Kidney epithelial cell (primary cell): Measurements from ENCODE around the gene PPM1L. TPM values are rescaled to one million over a fixed set of nuclear protein-coding genes. Genes with fewer than 3 reads are reported as not detected.

ENCODE experiments used
- DNase-seq: peaks from one replicate; pipeline ENCODE4 v3.0.0-alpha.2; 2010; ENCODE audit warnings: low read depth
- H3K27me3 ChIP-seq: 2 replicates; pipeline ENCODE4 v1.6.0; 2011; ENCODE audit warnings: low read length; ENCODE audit not compliant: control insufficient read depth, insufficient read depth
- H3K36me3 ChIP-seq: 2 replicates; pipeline ENCODE4 v1.5.1; 2011; ENCODE audit warnings: low read length; ENCODE audit not compliant: control insufficient read depth, insufficient read depth
- H3K4me3 ChIP-seq: 2 replicates; pipeline ENCODE4 v1.5.1; 2011; ENCODE audit warnings: low read depth, mild to moderate bottlenecking, control low read depth, low read length
- total RNA-seq: library from RNA; depleted of rRNA; stranded (reverse); fragments of >200 nt; gene quantifications from 2 replicates; pipeline ENCODE4 v1.2.3, GENCODE V29; 2015
- TF ChIP-seq, protein P1 (sequence below): IDR thresholded peaks from 2 replicates; pipeline ENCODE4 v1.5.1; 2011; ENCODE audit warnings: mild to moderate bottlenecking, moderate library complexity, low read length, control low read depth, inconsistent platforms; ENCODE audit not compliant: insufficient read depth, poor library complexity, severe bottlenecking

The PPM1L gene
- total RNA-seq, 1 donor from 2014 or later = 11.1 TPM

DNA sequence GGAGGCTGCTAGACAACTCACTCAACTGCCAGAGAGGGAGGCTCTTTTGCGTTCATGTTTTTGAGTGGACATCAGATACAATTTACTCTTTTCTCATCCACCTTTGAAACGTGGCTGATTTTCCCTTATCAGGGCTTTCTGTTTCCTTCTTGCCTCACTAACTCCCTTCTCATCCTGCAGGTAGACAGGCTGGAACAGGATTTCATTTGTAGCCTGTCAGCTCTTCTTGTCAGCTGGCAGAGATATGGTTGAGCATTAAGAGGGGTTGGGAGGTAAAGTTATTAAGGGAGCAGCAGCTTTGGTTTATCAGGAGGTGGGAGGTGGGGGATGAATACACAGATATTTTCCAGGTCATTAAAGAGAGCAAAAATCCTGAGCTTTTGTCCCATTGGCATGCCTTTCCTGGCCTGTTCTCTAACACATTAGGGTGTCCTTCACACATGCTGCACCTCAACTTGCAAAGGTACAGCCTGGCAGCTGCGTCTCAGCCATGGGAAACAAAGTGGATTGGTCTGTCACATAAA lies 73.5 kb downstream of the PPM1L start:
- Histone ChIP-seq H3K27me3 (no peaks in the 10 kb centered on the region), H3K4me3 (no peak overlapping the region), H3K36me3 (no peaks in the 10 kb centered on the region)
- TF ChIP-seq, protein P1, sequence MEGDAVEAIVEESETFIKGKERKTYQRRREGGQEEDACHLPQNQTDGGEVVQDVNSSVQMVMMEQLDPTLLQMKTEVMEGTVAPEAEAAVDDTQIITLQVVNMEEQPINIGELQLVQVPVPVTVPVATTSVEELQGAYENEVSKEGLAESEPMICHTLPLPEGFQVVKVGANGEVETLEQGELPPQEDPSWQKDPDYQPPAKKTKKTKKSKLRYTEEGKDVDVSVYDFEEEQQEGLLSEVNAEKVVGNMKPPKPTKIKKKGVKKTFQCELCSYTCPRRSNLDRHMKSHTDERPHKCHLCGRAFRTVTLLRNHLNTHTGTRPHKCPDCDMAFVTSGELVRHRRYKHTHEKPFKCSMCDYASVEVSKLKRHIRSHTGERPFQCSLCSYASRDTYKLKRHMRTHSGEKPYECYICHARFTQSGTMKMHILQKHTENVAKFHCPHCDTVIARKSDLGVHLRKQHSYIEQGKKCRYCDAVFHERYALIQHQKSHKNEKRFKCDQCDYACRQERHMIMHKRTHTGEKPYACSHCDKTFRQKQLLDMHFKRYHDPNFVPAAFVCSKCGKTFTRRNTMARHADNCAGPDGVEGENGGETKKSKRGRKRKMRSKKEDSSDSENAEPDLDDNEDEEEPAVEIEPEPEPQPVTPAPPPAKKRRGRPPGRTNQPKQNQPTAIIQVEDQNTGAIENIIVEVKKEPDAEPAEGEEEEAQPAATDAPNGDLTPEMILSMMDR = no peak
- no peak for DNase-seq

DNA sequence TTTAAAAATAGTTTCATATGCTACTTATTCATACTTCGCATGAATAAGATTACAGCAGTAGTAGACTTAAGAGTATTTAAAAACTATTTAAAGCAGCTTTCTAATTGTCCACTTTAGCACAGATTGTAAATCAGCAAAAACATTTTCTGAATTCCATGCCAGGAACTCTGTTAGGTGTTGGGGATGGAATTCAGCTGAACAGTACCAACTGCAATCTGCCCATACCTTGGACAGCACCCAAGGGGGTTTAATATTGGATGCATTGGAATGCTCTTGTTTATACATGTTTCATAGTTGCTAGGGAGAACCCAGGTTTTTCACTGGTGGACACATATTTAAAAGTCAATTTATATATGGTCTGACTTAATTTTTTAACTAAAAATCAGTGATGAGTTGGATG lies 74.8 kb downstream of the PPM1L start:
- H3K36me3 ChIP-seq = no peaks in the 10 kb centered on the region
- no peak for DNase-seq
- no peak overlapping the region for H3K4me3 ChIP-seq
- no peaks in the 10 kb centered on the region for H3K27me3 ChIP-seq
- TF ChIP-seq, protein P1 = no peak

DNA sequence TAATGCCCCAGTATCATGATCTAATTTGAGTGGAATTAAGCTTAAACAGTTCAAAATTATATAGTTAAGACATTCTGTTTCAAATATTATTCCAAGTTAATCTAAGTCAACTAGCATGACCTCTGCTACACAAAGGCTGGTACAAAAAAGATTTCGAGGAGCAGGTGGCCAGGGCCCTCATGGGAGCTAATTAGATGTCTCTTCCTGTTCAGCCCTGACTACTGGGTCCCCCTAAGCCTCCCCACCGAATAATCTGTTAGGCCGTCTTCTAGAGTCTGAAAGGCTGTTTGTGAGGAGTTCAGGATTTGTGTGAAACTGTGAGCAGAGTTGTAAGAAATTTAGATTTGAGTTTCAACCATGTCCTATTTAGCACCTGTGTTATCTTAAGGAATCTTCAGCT lies 75.4 kb downstream of the PPM1L start:
- TF ChIP-seq, protein P1 = no peak
- no peak overlapping the region for H3K4me3 ChIP-seq

DNA sequence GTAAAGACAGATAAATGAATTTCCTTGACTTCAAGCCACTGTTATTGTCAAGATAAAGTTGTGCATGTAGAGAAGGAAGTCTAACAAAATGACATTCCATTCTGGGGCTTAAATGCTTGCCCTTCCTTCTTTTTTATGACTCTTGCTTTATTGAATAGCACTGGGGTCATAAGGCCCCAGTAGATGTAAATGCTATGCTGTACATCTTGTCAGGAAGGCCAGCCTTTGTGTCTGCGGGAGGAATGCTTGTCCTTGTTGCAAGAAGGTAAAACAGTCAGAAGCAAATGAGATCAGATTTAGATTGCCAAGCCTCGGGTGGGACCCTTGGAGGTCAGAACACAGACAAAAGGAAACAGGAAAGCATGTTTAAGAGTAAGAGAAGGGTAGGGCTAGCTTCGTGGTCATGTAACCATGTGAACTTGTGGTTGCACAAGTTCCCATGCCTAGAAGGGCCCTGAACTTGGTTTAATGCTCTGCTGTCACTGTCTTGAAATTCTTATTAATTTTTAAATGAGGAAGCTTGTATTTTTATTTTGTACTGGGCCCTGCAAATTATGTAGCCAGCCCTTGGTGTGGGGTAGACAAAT lies 81.5 kb downstream of the PPM1L start:
- Histone ChIP-seq H3K27me3 (no peaks in the 10 kb centered on the region), H3K36me3 (no peaks in the 10 kb centered on the region), H3K4me3 (no peak overlapping the region)
- DNase-seq = no peak
- TF ChIP-seq, protein P1 = no peak

More for the DNA sequence above, 75.4 kb downstream of the PPM1L start:
- no peaks in the 10 kb centered on the region for H3K36me3 ChIP-seq
- no peaks in the 10 kb centered on the region for H3K27me3 ChIP-seq
- no peak for DNase-seq

DNA sequence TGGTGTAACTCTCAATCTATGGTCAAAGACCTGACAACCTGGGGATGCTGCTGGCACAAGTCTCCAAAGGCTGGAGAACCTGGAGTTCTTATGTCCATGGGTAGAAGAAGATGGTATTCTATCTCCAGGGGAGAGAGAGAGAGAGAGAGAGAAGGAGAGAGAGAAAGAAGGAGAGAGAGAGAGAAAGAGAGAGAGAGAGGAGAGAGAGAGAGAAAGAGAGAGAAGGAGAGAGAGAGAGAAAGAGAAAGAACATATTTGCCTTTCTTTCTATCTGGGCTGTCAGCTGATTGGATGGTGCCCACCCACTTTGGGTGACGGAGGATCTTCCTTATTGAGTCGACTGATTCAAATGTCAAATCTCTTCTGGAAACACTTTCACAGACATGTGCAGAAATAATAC lies 84.6 kb downstream of the PPM1L start:
- DNase-seq = no peak
- TF ChIP-seq, protein P1 = no peak
- no peaks in the 10 kb centered on the region for H3K36me3 ChIP-seq
- no peaks in the 10 kb centered on the region for H3K27me3 ChIP-seq
- H3K4me3 ChIP-seq = no peak overlapping the region

DNA sequence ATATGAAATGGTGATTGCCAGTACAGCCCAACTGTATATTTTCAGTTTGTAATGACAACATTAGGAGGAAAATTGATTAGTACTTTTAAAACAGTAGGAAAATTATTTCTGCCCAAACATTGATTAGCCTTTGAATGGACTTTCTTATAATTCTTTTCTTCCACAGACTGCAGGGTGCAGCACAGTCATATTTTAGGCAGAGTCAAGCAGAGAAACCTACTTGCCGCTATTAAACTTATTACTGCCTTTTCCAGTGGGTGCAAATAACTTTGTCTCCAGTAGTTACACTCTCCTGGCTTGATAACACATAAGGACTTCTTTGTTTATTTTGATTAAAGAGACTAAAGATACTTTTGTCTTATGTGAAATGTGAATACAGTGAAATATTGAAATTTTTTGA lies 85.4 kb downstream of the PPM1L start:
- DNase-seq = no peak
- H3K36me3 ChIP-seq = no peaks in the 10 kb centered on the region
- TF ChIP-seq, protein P1 = no peak
- H3K4me3 ChIP-seq = no peak overlapping the region
- no peaks in the 10 kb centered on the region for H3K27me3 ChIP-seq
